Hepatocyte (in vitro differentiated cells): ENCODE results near the gene NXPH4.

Experiments used
- CTCF ChIP-seq: fragments of 200-600 bp; sonication (generic); IDR thresholded peaks from 2 replicates; pipeline ENCODE4 v1.5.1; 2016; ENCODE audit warnings: antibody characterized with exemption, mild to moderate bottlenecking; ENCODE audit not compliant: poor library complexity
- EZH2 ChIP-seq: fragments of 200-600 bp; sonication (generic); IDR thresholded peaks from 2 replicates; pipeline ENCODE4 v1.6.1; 2016; ENCODE audit warnings: antibody characterized with exemption, mild to moderate bottlenecking, borderline replicate concordance

DNA sequence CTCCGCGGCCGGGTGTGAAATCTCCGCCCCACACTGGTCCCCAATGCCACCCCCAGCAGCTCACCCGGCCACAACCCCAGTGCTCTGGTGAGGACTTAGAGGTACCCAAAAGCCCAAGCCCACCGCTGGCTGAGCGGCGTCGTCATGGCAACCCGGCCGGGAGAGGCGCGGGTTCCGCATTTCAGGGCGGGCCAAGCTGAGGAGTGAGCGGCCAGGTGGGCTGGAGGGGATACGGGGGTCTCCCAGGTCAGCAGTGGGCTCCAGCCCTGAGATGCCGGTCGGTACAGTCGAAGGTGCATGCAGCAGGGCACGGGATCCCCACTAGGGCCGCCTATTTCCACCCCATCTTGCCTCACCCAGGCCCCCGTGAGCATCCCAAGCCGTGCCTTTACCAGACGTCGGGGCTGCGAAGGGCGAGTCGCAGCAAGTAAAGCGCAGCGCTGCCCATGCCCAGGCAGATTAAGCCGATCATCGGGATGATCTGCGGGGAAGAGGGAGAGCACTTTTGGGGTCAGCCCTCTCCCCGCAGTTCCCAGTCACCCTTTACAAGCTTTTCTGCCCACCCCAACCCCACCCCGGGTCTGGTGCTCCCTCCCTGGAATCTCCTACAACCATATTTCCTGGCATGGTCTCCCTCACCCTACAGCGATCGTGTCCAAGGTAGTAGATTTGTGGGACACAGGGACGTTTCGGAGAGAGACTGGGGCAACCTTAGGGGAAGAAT, 19.8 kb downstream of the NXPH4 start:
- no peak for TF ChIP-seq CTCF
- TF ChIP-seq EZH2, result no peak
